GM15510 (cell line): Measurements from ENCODE around the gene CCT5.

Experiments used
- POLR2A ChIP-seq: IDR thresholded peaks from 3 replicates; pipeline ENCODE4 v1.6.1; 2011; ENCODE audit warnings: borderline replicate concordance; ENCODE audit not compliant: insufficient read length; ENCODE audit errors: extremely low read depth

Gene CCT5

GRCh38 chr5:10229306-10230048, 20.6 kb upstream of the CCT5 start:
- no peak for TF ChIP-seq POLR2A

GRCh38 chr5:10232386-10232785, 17.7 kb upstream of the CCT5 start:
- TF ChIP-seq POLR2A = no peak

GRCh38 chr5:10233011-10233410, 17.1 kb upstream of the CCT5 start:
- TF ChIP-seq POLR2A = no peak

- TF ChIP-seq POLR2A = no peak
Observed at GRCh38 chr5:10233505-10233904, 16.6 kb upstream of the CCT5 start.

GRCh38 chr5:10235350-10235749, 14.7 kb upstream of the CCT5 start:
- no peak for TF ChIP-seq POLR2A

- no peak for TF ChIP-seq POLR2A
Observed at GRCh38 chr5:10243660-10244240, 6.3 kb upstream of the CCT5 start.

- no peak for TF ChIP-seq POLR2A
Observed at GRCh38 chr5:10244342-10244944, 5.6 kb upstream of the CCT5 start.

GRCh38 chr5:10246761-10247160, 3.3 kb upstream of the CCT5 start:
- no peak for TF ChIP-seq POLR2A

- TF ChIP-seq POLR2A = no peak
Observed at GRCh38 chr5:10248378-10249260, 1.5 kb upstream of the CCT5 start.

GRCh38 chr5:10250806-10251276, 761 bp downstream of the CCT5 start:
- no peak for TF ChIP-seq POLR2A

GRCh38 chr5:10251405-10251804, 1.3 kb downstream of the CCT5 start:
- TF ChIP-seq POLR2A = no peak

GRCh38 chr5:10253390-10253789, 3.3 kb downstream of the CCT5 start:
- TF ChIP-seq POLR2A = no peak

- no peak for TF ChIP-seq POLR2A
Observed at GRCh38 chr5:10254686-10255085, 4.6 kb downstream of the CCT5 start.

- TF ChIP-seq POLR2A = no peak
Observed at GRCh38 chr5:10257870-10258269, 7.8 kb downstream of the CCT5 start.

GRCh38 chr5:10259899-10260298, 9.8 kb downstream of the CCT5 start:
- TF ChIP-seq POLR2A = no peak
